ENCODE results near the gene FBXW5.

Gene FBXW5

GRCh38 chr9:136927343-136928271 lies 16.9 kb downstream of the FBXW5 start:
- no peak for DNase-seq

DNA sequence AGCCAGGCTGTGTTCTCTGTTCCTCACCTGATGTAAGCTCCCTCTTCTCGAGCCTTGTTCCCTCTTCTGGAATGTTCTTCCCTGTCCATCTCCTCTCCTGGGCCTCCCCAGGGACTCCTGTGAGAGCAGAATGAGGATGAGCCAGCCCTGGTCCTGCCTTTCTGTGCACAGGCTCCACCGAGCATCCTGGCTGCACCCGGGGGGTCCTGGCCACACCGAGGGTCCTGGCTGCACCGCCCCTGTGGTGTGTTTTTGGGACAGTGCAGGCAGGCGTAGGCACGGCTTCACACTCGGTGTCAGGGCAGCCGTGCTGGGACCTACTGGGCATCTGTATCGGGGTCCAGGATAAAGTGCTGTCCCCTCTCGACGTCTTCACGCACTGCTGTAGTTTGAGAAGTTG lies 17.8 kb downstream of the FBXW5 start:
- no peak for DNase-seq

DNA sequence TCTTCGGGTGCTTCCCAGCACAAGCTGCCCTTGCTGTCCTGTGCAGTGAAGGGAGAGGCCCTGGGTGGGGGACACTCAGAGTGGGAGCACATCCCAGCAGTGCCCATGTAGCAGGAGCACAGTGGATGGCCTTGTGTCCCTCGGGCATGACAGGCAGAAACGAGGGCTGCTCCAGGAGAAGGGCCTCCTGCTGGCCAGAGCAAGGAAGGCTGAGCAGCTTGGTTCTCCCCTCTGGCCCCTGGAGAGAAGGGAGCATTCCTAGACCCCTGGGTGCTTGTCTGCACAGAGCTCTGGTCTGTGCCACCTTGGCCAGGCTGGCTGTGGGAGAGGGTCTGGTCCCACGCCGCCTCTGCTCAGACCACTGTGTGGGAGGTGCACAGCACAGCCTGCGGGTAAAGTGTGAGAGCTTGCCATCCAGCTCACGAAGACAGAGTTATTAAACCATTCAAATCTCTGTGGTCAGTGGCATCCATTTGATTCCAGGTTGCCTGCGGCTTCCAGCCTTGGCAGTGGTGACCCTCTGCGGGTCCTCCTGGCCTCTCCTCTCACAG lies 18.3 kb downstream of the FBXW5 start:
- no peak for DNase-seq

- no peak for DNase-seq
Observed at GRCh38 chr9:136925414-136926153, 19.0 kb downstream of the FBXW5 start.

GRCh38 chr9:136923881-136924280 lies 20.7 kb downstream of the FBXW5 start:
- no peak for DNase-seq

- DNase-seq = no peak
Observed at GRCh38 chr9:136922540-136922939, 22.0 kb downstream of the FBXW5 start.

DNA sequence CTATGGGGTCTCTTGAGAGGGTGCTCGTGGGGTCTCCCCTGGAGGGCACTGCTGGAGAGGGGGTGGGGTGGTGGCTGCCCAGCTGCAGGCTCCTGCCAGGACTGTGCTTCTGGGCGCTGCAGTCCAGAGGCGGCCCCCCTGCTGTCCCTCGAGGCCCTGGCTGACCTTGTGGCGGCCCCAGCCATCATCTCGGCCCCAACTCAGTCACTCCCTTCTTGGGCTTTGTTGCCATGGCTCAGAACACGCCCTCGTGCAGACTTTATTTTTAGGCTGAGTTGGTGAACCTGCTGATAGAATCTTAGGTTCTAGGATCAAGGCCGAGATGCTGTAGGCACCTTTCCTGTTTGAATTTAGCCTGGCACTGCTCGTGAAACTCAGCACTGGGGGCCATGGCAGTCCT lies 22.8 kb downstream of the FBXW5 start:
- no peak for DNase-seq

DNA sequence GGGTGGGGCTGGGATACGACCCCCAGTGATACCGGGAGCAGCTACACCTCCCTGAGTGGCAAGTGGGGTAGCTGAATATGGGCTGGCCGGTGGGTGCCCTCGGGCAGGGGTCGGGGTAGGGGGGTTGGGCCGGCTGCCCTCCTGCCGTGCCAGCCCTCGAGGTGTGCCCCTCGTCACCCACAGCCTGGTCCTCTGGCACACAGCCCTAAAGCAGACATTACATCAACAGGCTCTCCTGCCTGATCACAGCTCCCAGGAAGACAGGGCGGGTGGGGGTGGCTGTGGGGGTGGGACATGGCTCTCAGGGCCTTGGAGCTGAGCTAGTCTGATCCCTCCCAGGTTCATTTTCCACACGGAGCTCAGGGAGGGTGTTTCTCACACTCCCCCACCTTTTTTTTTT lies 23.2 kb downstream of the FBXW5 start:
- DNase-seq = no peak

DNA sequence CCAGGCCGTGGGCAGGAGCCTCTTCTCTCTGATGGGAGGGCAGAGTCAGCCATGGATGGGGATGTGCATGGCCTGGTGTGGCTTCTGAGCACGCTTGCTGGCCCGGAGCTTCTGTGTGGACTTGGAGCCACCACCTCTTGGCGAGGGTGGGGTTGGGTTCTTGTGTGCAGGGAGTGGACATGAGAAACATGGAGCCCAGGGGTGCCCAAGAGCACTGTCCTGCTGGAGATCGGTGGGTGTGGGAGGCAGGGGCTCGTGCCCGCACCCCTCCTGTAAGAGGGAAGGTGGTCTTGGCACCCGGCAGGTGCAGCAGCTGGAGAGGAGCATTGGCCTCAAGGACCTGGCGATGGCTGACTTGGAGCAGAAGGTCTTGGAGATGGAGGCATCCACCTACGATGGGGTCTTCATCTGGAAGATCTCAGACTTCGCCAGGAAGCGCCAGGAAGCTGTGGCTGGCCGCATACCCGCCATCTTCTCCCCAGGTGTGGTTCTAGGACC lies 23.8 kb downstream of the FBXW5 start:
- DNase-seq = no peak

GRCh38 chr9:136920069-136920468 lies 24.5 kb downstream of the FBXW5 start:
- DNase-seq = no peak

- no peak for DNase-seq
Observed at GRCh38 chr9:136917902-136918301, 26.6 kb downstream of the FBXW5 start.

- no peak for DNase-seq
Observed at GRCh38 chr9:136916330-136917184, 28.0 kb downstream of the FBXW5 start.

GRCh38 chr9:136915632-136916329 lies 28.8 kb downstream of the FBXW5 start:
- no peak for DNase-seq

GRCh38 chr9:136913701-136914438 lies 30.7 kb downstream of the FBXW5 start:
- no peak for DNase-seq

DNA sequence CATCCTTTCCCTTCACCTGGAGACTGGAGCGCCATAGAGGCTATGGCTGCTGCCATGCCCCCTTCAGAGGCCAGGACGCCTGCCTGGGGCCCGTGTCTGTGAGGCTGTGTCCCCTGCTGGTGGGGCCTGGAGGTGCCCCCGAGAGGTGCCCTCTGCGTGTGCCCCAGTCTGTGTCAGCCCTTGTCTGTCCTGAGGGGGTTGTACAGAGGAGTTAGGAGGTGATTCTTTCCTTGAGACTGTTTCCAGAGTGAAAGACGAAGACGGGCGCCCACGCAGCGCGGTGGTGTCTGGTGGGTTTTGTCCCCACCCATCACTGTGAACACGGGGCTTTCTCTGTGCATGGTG lies 33.7 kb downstream of the FBXW5 start:
- no peak for DNase-seq

- no peak for DNase-seq
Observed at GRCh38 chr9:136910197-136910900, 34.2 kb downstream of the FBXW5 start.

GRCh38 chr9:136907011-136907914 lies 37.3 kb downstream of the FBXW5 start:
- DNase-seq = no peak

DNA sequence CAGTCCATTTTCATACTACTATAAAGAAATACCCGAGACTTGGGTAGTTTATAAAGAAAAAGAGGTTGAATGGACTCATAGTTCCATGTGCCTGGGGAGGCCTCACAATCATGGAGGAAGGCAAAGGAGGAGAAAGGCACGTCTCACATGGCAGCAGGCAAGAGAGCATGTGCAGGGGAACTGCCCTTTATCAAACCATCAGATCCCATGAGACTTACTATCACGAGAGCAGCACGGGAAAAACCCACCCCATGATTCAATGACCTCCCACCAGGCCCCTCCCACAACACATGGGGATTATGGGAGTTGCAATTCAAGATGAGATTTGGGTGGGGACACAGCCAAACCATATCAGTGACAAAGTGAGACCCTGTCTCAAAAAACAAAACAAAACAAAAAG lies 38.3 kb downstream of the FBXW5 start:
- DNase-seq = no peak

DNA sequence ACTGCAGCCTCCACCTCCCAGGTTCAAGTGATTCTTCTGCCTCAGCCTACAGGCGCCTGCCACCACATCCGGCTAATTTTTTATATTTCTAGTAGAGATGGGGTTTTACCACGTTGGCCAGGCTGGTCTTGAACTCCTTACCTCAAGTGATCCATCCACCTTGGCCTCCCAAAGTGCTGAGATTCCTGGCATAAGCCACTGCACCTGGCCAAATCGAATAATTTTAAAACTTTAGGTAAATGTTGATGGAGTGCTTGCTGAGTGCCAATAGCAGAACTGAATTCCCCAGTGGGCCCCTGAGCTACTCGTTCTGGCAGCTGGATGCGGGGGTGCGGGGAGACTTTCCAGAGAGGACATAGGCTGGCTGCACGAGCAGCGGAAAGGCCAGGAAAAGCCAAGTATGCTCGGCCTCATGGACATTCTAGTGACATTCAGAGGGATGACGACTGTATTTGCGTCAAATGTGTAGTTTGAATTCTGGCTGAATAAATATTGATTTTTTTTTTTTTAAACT lies 41.4 kb downstream of the FBXW5 start:
- DNase-seq = no peak
